C4-2B (cell line): ENCODE measurements around the gene TXNDC12.

Experiments
- ZFX ChIP-seq: fragments of 450-650 bp; IDR thresholded peaks from 2 replicates; pipeline ENCODE4 v1.6.1; 2017
- TF ChIP-seq, protein P1 (sequence below): fragments of 450-650 bp; conservative IDR thresholded peaks from 2 replicates; pipeline ENCODE4 v1.5.1; 2017; ENCODE audit warnings: mild to moderate bottlenecking

- TF ChIP-seq, protein P1, sequence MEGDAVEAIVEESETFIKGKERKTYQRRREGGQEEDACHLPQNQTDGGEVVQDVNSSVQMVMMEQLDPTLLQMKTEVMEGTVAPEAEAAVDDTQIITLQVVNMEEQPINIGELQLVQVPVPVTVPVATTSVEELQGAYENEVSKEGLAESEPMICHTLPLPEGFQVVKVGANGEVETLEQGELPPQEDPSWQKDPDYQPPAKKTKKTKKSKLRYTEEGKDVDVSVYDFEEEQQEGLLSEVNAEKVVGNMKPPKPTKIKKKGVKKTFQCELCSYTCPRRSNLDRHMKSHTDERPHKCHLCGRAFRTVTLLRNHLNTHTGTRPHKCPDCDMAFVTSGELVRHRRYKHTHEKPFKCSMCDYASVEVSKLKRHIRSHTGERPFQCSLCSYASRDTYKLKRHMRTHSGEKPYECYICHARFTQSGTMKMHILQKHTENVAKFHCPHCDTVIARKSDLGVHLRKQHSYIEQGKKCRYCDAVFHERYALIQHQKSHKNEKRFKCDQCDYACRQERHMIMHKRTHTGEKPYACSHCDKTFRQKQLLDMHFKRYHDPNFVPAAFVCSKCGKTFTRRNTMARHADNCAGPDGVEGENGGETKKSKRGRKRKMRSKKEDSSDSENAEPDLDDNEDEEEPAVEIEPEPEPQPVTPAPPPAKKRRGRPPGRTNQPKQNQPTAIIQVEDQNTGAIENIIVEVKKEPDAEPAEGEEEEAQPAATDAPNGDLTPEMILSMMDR: no peak
- no peak for TF ChIP-seq ZFX
These were observed 26.7 kb downstream of the TXNDC12 start for GRCh38 chr1:52028328-52028727.
